GM10248 (cell line): ENCODE measurements around the gene GRAP2.

Source experiments
- CTCF ChIA-PET: fragments of 300-600 bp; sonication (Branson Sonifier 250); formaldehyde crosslinking; extraction: SDS; loops from one replicate; lab custom pipeline; 2021; ENCODE audit warnings: antibody characterized with exemption; lab: Yijun Ruan, JAX
- POLR2A ChIA-PET: fragments of 350-650 bp; sonication (Branson Sonifier 250); formaldehyde crosslinking; extraction: SDS; loops from one replicate; lab custom pipeline; 2020; ENCODE audit warnings: antibody characterized with exemption; lab: Yijun Ruan, JAX
- DNase-seq: peaks from one replicate; pipeline ENCODE4 v3.0.0; 2012; ENCODE audit errors: extremely low spot score
- TF ChIP-seq, protein P1 (sequence below): IDR thresholded peaks from 2 replicates; pipeline ENCODE4 v1.5.1; 2012; ENCODE audit warnings: mild to moderate bottlenecking, low read depth; ENCODE audit errors: extremely low read depth, missing control alignments, control extremely low read depth

The GRAP2 gene

DNA sequence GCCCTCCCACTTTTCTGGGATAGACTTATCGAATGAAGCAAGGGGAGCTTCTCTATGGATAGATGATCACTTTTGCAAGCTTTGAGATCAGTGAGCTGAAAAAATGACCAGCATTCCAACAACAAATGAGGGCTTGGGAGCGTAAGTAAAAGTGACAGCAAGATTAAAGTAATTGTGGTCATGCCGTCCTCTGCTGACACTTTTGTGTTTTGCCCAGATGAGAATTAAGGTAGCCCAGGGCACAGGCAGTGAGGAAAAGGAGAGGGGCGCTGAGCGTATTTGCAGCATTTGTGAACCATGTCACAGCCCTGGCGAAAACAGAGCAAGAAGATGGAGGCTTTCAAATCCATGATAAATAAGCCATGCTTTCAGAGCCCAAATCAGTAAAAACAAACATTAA is 34.7 kb downstream of the GRAP2 start:
- DNase-seq: no peak
- ChIA-PET POLR2A (no interaction called here), CTCF (no interaction called here)
- TF ChIP-seq, protein P1, sequence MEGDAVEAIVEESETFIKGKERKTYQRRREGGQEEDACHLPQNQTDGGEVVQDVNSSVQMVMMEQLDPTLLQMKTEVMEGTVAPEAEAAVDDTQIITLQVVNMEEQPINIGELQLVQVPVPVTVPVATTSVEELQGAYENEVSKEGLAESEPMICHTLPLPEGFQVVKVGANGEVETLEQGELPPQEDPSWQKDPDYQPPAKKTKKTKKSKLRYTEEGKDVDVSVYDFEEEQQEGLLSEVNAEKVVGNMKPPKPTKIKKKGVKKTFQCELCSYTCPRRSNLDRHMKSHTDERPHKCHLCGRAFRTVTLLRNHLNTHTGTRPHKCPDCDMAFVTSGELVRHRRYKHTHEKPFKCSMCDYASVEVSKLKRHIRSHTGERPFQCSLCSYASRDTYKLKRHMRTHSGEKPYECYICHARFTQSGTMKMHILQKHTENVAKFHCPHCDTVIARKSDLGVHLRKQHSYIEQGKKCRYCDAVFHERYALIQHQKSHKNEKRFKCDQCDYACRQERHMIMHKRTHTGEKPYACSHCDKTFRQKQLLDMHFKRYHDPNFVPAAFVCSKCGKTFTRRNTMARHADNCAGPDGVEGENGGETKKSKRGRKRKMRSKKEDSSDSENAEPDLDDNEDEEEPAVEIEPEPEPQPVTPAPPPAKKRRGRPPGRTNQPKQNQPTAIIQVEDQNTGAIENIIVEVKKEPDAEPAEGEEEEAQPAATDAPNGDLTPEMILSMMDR: no peak

DNA sequence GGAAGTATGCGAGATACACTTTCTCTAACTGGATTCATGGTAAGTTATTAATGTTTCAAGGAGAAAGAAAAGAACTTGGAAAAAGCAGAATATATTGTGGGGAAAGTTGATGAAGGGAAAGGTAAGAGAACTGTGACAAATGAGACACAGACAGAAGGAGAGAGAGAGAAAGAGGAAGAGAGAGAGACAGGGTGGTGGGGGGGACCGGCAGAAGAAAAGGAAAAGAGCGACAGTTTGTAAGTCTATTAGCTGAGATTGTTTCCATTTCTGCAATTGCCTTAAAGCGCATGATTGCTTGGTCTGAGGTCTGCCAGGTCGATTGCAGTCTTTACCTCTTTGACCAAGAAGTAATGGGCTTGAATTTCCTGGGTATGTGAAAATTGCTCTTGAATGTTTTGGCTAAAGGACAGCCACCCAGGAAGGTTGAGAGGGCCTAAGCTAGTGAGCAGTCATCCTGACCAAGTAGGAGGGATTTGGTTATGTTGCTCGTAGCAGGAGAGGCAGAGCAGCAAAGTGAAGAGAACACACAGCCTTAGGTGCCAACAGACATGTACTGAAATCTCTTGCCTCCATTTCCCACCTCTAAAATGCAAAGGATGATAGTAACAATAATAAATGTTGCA is 35.8 kb downstream of the GRAP2 start:
- POLR2A ChIA-PET: no interaction called here
- TF ChIP-seq, protein P1: no peak
- no peak for DNase-seq
- CTCF ChIA-PET: interaction anchor here (1.1 kb wide), 1 partner anchor 14 kb away, joined by 3 read pairs; no protein-coding TSS in a partner anchor

DNA sequence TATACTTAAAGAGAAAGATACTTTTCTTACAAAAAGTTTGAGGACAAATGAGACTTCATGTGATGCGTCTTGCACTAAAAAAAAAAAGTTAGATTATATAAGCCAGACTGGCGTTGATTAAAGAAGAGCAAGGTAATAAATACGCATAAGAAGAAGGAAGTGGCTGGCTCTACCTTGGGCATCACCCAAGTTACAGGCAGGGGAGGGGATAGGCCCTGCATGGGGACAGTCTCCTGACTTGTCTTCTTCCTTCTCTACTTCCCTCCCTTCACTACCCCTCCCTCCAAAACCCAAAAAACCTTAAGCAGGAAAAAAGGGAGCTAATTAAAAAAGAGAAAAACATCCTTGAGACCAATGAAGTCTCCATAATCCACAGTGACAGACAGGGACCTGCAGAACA is 37.0 kb downstream of the GRAP2 start:
- no peak for DNase-seq
- ChIA-PET CTCF (no interaction called here), POLR2A (no interaction called here)
- TF ChIP-seq, protein P1: no peak

- ChIA-PET CTCF (no interaction called here), POLR2A (no interaction called here)
- no peak for DNase-seq
- TF ChIP-seq, protein P1: no peak
These were observed 37.7 kb downstream of the GRAP2 start for GRCh38 chr22:39938509-39939111.

DNA sequence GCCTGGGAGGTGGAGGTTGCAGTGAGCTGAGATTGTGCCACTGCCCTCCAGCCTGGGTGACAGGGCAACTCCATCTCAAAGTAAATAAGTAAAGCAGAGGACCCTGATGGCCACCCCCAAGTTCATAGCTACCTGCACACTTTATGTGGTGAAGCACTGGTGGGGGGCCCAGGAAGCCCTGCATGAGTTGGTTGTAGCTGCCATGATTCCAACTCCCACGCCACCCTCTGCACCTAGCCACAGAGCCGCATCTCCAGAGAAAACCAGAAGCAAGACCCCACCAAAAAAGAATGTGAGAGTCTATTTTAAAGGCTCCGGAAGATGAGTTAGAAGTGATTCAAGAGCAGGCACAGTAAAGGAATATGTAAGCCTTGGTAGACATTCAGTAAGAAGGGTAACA is 38.9 kb downstream of the GRAP2 start:
- ChIA-PET CTCF (no interaction called here), POLR2A (no interaction called here)
- no peak for DNase-seq
- TF ChIP-seq, protein P1: no peak

- ChIA-PET CTCF (interaction anchor here (2.3 kb wide), 1 partner anchor 319 kb away, joined by 5 read pairs; no protein-coding TSS in a partner anchor), POLR2A (no interaction called here)
- DNase-seq: no peak
- TF ChIP-seq, protein P1: peak; percentile 30
These were observed 39.9 kb downstream of the GRAP2 start for GRCh38 chr22:39940757-39941305.
